HG03280 (cell line): ENCODE data around the gene PRSS33.

Source experiments
- ATAC-seq: cut with Tn5 transposase; IDR thresholded peaks from one replicate; pipeline ENCODE4 v1.9.1; 2021; ENCODE audit warnings: mild to moderate bottlenecking, moderate library complexity; ENCODE audit not compliant: unreplicated experiment

PRSS33 gene

GRCh38 chr16:2765462-2766404 lies 21.6 kb downstream of the PRSS33 start:
- ATAC-seq, result no peak

GRCh38 chr16:2764718-2765117 lies 22.6 kb downstream of the PRSS33 start:
- ATAC-seq, result no peak

GRCh38 chr16:2763173-2763572 lies 24.2 kb downstream of the PRSS33 start:
- no peak for ATAC-seq

- no peak for ATAC-seq
These were observed 24.6 kb downstream of the PRSS33 start for GRCh38 chr16:2762711-2763110.

- ATAC-seq, result no peak
These were observed 25.3 kb downstream of the PRSS33 start for GRCh38 chr16:2761886-2762583.

GRCh38 chr16:2761472-2761871 lies 25.9 kb downstream of the PRSS33 start:
- no peak for ATAC-seq

GRCh38 chr16:2757344-2757743 lies 30.0 kb downstream of the PRSS33 start:
- no peak for ATAC-seq

- ATAC-seq, result no peak
These were observed 30.9 kb downstream of the PRSS33 start for GRCh38 chr16:2756288-2757015.

- ATAC-seq, result no peak
These were observed 32.2 kb downstream of the PRSS33 start for GRCh38 chr16:2755158-2755557.

- no peak for ATAC-seq
These were observed 33.7 kb downstream of the PRSS33 start for GRCh38 chr16:2753733-2754020.

GRCh38 chr16:2752850-2753732 lies 34.3 kb downstream of the PRSS33 start:
- ATAC-seq, result peak; percentile 36

- peak; percentile 80 for ATAC-seq
These were observed 35.1 kb downstream of the PRSS33 start, which contains the start of gene SRRM2 for GRCh38 chr16:2752035-2752849. Gene SRRM2, plus strand, starts transcription at chr16:2752638. Its CDS starts 3,727 bp downstream, at chr16:2756365.

- peak; percentile 35 for ATAC-seq
These were observed 35.8 kb downstream of the PRSS33 start for GRCh38 chr16:2751577-2752034.

GRCh38 chr16:2749936-2750335 lies 37.4 kb downstream of the PRSS33 start:
- no peak for ATAC-seq

- ATAC-seq, result no peak
These were observed 37.9 kb downstream of the PRSS33 start for GRCh38 chr16:2749476-2749875.

- no peak for ATAC-seq
These were observed 38.5 kb downstream of the PRSS33 start for GRCh38 chr16:2748757-2749455.

- ATAC-seq, result no peak
These were observed 41.4 kb downstream of the PRSS33 start for GRCh38 chr16:2745961-2746360.

- no peak for ATAC-seq
These were observed 42.1 kb downstream of the PRSS33 start for GRCh38 chr16:2745116-2745890.
